SU-DHL-6 (cell line): ENCODE data around the gene FPR2.

ENCODE experiments used
- H2AFZ ChIP-seq: fragments of 200-600 bp; sonication (generic); 2 replicates; pipeline ENCODE4 v1.6.1; 2014; ENCODE audit warnings: low read depth, mild to moderate bottlenecking, moderate library complexity, mixed read lengths, antibody characterized with exemption, low read length; ENCODE audit not compliant: severe bottlenecking
- H3F3A ChIP-seq: fragments of 200-600 bp; shearing (Covaris generic); 2 replicates; pipeline ENCODE4 v1.6.0; 2016; ENCODE audit warnings: antibody characterized with exemption, mild to moderate bottlenecking; ENCODE audit not compliant: insufficient read depth
- H3K27ac ChIP-seq: fragments of 200-600 bp; sonication (generic); 2 replicates; pipeline ENCODE4 v1.5.1; 2016; ENCODE audit warnings: low read depth, mild to moderate bottlenecking, low read length, moderate library complexity, mixed read lengths
- H3K27me3 ChIP-seq: fragments of 200-600 bp; sonication (generic), shearing (Covaris generic); 2 replicates; pipeline ENCODE4 v1.6.0; 2014; ENCODE audit warnings: mild to moderate bottlenecking, low read length
- H3K36me3 ChIP-seq: fragments of 200-600 bp; sonication (generic); 2 replicates; pipeline ENCODE4 v1.6.1; 2014; ENCODE audit warnings: mild to moderate bottlenecking, low read length, mixed read lengths
- H3K4me2 ChIP-seq: fragments of 300-600, 200-600 bp; shearing (Covaris generic), sonication (generic); 2 replicates; pipeline ENCODE4 v1.6.0; 2014; ENCODE audit warnings: low read length, low read depth, mild to moderate bottlenecking; ENCODE audit not compliant: poor library complexity, severe bottlenecking
- H3K4me3 ChIP-seq: fragments of 200-600 bp; sonication (generic); 2 replicates; pipeline ENCODE4 v1.5.1; 2014; ENCODE audit warnings: antibody characterized with exemption, low read length, mild to moderate bottlenecking, mixed read lengths; ENCODE audit not compliant: insufficient read depth, poor library complexity, severe bottlenecking
- H3K79me2 ChIP-seq: fragments of 200-600 bp; sonication (generic); 2 replicates; pipeline ENCODE4 v1.6.1; 2014; ENCODE audit warnings: mild to moderate bottlenecking, low read length, moderate library complexity; ENCODE audit not compliant: insufficient read depth
- H3K9ac ChIP-seq: fragments of 200-600 bp; sonication (generic); 2 replicates; pipeline ENCODE4 v1.7.0; 2014; ENCODE audit warnings: mild to moderate bottlenecking, low read length
- H3K9me2 ChIP-seq: fragments of 200-600 bp; sonication (generic); replicated peaks from 2 replicates; pipeline ENCODE4 v1.6.1; 2014; ENCODE audit warnings: low read length; ENCODE audit not compliant: insufficient read depth
- H3K9me3 ChIP-seq: fragments of 200-600 bp; sonication (generic); 2 replicates; pipeline ENCODE4 v1.6.1; 2014; ENCODE audit warnings: low read length, mixed read lengths; ENCODE audit not compliant: insufficient read depth
- H4K20me1 ChIP-seq: fragments of 200-600 bp; sonication (generic); 2 replicates; pipeline ENCODE4 v1.6.1; 2014; ENCODE audit warnings: low read depth, mild to moderate bottlenecking, antibody characterized with exemption, low read length, moderate library complexity, mixed read lengths
- CTCF ChIP-seq: fragments of 200-600 bp; sonication (generic); IDR thresholded peaks from one replicate; pipeline ENCODE4 v1.5.1; 2017; ENCODE audit warnings: antibody characterized with exemption, mild to moderate bottlenecking, low read length, moderate library complexity; ENCODE audit not compliant: insufficient read depth, poor library complexity, severe bottlenecking
- EZH2phosphoT487 ChIP-seq: fragments of 200-600 bp; sonication (generic), shearing (Covaris generic); conservative IDR thresholded peaks from 2 replicates; pipeline ENCODE4 v1.6.1; 2018; ENCODE audit warnings: mild to moderate bottlenecking, antibody characterized with exemption, low read length, moderate library complexity, mixed read lengths

FPR2 gene

GRCh38 chr19:51816711-51817110, 55.7 kb downstream of the FPR2 start:
- H3K27ac ChIP-seq, result no peak overlapping the region
- no peaks in the 10 kb centered on the region for H4K20me1 ChIP-seq
- no peak overlapping the region for H3K4me3 ChIP-seq
- no peaks in the 10 kb centered on the region for H3F3A ChIP-seq
- no peaks in the 10 kb centered on the region for H3K36me3 ChIP-seq
- H3K9me3 ChIP-seq, result no peaks in the 10 kb centered on the region
- H3K4me2 ChIP-seq, result no peak overlapping the region
- TF ChIP-seq CTCF (no peak), EZH2phosphoT487 (no peak)
- no peaks in the 10 kb centered on the region for H3K27me3 ChIP-seq
- H3K79me2 ChIP-seq, result no peaks in the 10 kb centered on the region
- no peaks in the 10 kb centered on the region for H3K9me2 ChIP-seq
- no peak overlapping the region for H2AFZ ChIP-seq
- H3K9ac ChIP-seq, result no peak overlapping the region

- H3K27ac ChIP-seq, result no peak overlapping the region
- H3K9me3 ChIP-seq, result no peaks in the 10 kb centered on the region
- H3K4me3 ChIP-seq, result no peak overlapping the region
- TF ChIP-seq CTCF (no peak), EZH2phosphoT487 (no peak)
- H3K79me2 ChIP-seq, result no peaks in the 10 kb centered on the region
- H3K4me2 ChIP-seq, result no peak overlapping the region
- no peaks in the 10 kb centered on the region for H4K20me1 ChIP-seq
- no peak overlapping the region for H3K9ac ChIP-seq
- H3K36me3 ChIP-seq, result no peaks in the 10 kb centered on the region
- no peaks in the 10 kb centered on the region for H3K9me2 ChIP-seq
- no peaks in the 10 kb centered on the region for H3F3A ChIP-seq
- no peaks in the 10 kb centered on the region for H3K27me3 ChIP-seq
- H2AFZ ChIP-seq, result no peak overlapping the region
These were observed 59.0 kb downstream of the FPR2 start for GRCh38 chr19:51820011-51820410.
